GM10266 (cell line): ENCODE data around the gene CNKSR2.

ENCODE experiments used
- DNase-seq: peaks from one replicate; pipeline ENCODE4 v3.0.0; 2012; ENCODE audit errors: extremely low spot score
- TF ChIP-seq, protein P1 (sequence below): IDR thresholded peaks from 2 replicates; pipeline ENCODE4 v1.5.1; 2012; ENCODE audit warnings: mild to moderate bottlenecking, low read depth; ENCODE audit not compliant: control insufficient read depth, insufficient read depth; ENCODE audit errors: missing control alignments

The CNKSR2 gene

GRCh38 chrX:21586001-21586400, 211.8 kb downstream of the CNKSR2 start:
- DNase-seq: no peak
- TF ChIP-seq, protein P1, sequence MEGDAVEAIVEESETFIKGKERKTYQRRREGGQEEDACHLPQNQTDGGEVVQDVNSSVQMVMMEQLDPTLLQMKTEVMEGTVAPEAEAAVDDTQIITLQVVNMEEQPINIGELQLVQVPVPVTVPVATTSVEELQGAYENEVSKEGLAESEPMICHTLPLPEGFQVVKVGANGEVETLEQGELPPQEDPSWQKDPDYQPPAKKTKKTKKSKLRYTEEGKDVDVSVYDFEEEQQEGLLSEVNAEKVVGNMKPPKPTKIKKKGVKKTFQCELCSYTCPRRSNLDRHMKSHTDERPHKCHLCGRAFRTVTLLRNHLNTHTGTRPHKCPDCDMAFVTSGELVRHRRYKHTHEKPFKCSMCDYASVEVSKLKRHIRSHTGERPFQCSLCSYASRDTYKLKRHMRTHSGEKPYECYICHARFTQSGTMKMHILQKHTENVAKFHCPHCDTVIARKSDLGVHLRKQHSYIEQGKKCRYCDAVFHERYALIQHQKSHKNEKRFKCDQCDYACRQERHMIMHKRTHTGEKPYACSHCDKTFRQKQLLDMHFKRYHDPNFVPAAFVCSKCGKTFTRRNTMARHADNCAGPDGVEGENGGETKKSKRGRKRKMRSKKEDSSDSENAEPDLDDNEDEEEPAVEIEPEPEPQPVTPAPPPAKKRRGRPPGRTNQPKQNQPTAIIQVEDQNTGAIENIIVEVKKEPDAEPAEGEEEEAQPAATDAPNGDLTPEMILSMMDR: no peak

DNA sequence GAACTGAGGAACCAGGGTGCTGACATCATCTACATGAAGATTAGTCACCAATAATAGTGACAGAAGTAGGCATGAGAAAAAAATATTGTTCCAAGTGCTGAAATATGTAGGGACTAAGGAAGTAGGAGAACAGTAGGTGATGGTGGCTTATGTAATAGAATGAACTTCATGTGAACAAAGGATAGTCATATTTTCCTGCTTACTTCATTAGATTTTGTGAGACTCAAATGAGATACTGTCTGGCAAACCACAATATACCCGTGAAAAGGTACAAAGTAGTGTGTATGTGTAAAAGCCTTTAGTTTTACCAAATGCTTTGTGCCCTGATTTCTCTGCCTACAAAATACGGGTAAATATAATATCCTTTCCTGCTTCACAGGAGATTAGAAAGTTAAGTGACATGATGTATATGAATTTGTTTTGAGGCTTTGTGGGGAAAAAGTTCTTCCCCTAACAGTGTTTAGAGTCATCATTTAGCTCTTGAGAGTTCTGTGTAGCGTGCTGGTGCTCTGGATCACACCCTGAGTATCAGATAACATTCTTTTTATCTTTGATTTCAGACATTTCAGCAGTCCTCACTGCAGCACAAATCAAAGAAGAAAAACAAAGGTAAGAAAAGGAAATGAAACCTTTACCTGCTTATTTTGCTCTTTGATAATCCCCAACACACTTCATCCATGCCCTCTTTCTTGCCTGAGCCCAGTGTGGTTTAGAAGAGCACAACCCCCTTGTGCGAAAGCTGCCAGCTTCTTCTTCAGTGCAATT, 216.0 kb downstream of the CNKSR2 start:
- TF ChIP-seq, protein P1: no peak
- DNase-seq: no peak

GRCh38 chrX:21606002-21606401, 231.8 kb downstream of the CNKSR2 start:
- DNase-seq: no peak
- TF ChIP-seq, protein P1: no peak

DNA sequence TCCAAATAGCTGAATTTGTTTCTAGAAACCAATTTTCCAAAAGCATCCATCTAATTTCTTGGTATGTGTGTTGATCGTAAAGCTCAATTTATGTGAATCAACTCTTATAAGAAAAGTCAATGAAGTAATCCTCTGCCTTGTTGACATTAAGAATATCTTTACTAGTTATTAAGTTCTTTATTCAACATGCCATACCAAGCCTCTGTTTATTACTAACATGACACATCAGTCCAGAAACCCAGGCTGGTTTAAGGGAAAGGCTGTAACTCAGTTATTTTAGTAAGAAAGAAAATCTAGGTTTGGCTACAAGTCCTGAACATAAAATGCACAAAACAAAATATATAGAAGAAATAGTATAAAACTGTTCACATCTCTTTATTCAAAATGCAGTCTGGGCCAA, 235.9 kb downstream of the CNKSR2 start:
- no peak for DNase-seq
- TF ChIP-seq, protein P1: no peak

DNA sequence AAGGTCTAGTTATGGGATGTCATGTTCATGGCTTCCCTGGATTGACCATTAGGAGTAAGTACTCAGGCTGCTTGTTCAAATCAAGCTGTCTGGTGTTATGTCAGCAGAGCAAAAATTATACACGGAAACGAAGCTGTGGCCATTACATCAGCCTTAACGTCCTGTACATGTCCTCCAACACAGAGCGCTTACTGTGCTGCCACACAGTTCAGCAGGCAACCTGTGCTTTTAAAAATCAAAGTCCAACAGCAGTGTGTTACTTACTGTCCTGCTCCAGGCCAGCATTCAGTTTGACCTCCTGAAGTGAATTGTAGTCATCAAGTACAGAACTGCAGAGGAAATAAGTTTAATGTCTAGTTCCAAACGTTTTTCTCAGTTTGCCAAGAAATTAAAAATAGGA, 237.9 kb downstream of the CNKSR2 start:
- no peak for DNase-seq
- TF ChIP-seq, protein P1: no peak

GRCh38 chrX:21616386-21616785, 242.2 kb downstream of the CNKSR2 start:
- DNase-seq: no peak
- TF ChIP-seq, protein P1: no peak

GRCh38 chrX:21620234-21620633, 246.0 kb downstream of the CNKSR2 start:
- TF ChIP-seq, protein P1: no peak
- DNase-seq: no peak
